HEK293T (cell line): ENCODE measurements around the gene DDI1.

Source experiments
- BHLHE40 ChIP-seq: fragments of 450-650 bp; IDR thresholded peaks from 2 replicates; pipeline ENCODE4 v1.6.1; 2016; ENCODE audit warnings: mild to moderate bottlenecking, moderate library complexity, borderline replicate concordance
- ELF4 ChIP-seq: fragments of 450-650 bp; IDR thresholded peaks from 2 replicates; pipeline ENCODE4 v1.6.1; 2017; ENCODE audit warnings: antibody characterized with exemption
- FOXA1 ChIP-seq: fragments of 450-650 bp; IDR thresholded peaks from 2 replicates; pipeline ENCODE4 v1.6.1; 2016; ENCODE audit warnings: mild to moderate bottlenecking
- FOXK2 ChIP-seq: fragments of 450-650 bp; IDR thresholded peaks from 2 replicates; pipeline ENCODE4 v1.6.1; 2016; ENCODE audit warnings: mild to moderate bottlenecking
- FOXM1 ChIP-seq: fragments of 450-650 bp; IDR thresholded peaks from 2 replicates; pipeline ENCODE4 v1.6.1; 2017; ENCODE audit warnings: mild to moderate bottlenecking, borderline replicate concordance
- L3MBTL2 ChIP-seq: fragments of 450-650 bp; conservative IDR thresholded peaks from 2 replicates; pipeline ENCODE4 v1.6.1; 2016; ENCODE audit warnings: mild to moderate bottlenecking
- NFRKB ChIP-seq: fragments of 450-650 bp; IDR thresholded peaks from 2 replicates; pipeline ENCODE4 v1.6.1; 2016; ENCODE audit warnings: mild to moderate bottlenecking, moderate library complexity
- PKNOX1 ChIP-seq: fragments of 450-650 bp; IDR thresholded peaks from 2 replicates; pipeline ENCODE4 v1.6.1; 2016
- SP1 ChIP-seq: fragments of 450-650 bp; IDR thresholded peaks from 2 replicates; pipeline ENCODE4 v1.6.1; 2017
- SUZ12 ChIP-seq: fragments of 450-650 bp; IDR thresholded peaks from 2 replicates; pipeline ENCODE4 v1.6.1; 2016; ENCODE audit warnings: mild to moderate bottlenecking
- TARDBP ChIP-seq: fragments of 450-650 bp; IDR thresholded peaks from 2 replicates; pipeline ENCODE4 v1.6.1; 2016
- ZNF384 ChIP-seq: fragments of 450-650 bp; IDR thresholded peaks from 2 replicates; pipeline ENCODE4 v1.6.1; 2016

- TF ChIP-seq SP1 (no peak), FOXA1 (no peak), NFRKB (no peak), SUZ12 (no peak), PKNOX1 (no peak), TARDBP (no peak), ZNF384 (no peak), ELF4 (no peak), BHLHE40 (no peak), FOXM1 (no peak), FOXK2 (no peak), L3MBTL2 (no peak)
Measured at GRCh38 chr11:104001561-104002056, 34.8 kb upstream of the DDI1 start.
